Measurements from ENCODE around the gene BPIFB1.

Gene BPIFB1

GRCh38 chr20:33308668-33309067 lies 25.7 kb downstream of the BPIFB1 start:
- ATAC-seq (replicated peaks; ENCODE audit: extremely low read depth, poor library complexity, severe bottlenecking) (no peak), DNase-seq (ENCODE audit: low spot score in 2 of 2) (no peak)
- Mint-ChIP-seq H3K36me3 (ENCODE audit: insufficient read depth) (no peaks in the 10 kb centered on the region), H3K27ac (ENCODE audit: low read depth) (no peak overlapping the region), H3K27me3 (no peaks in the 10 kb centered on the region), H3K4me1 (no peaks in the 10 kb centered on the region), H3K4me3 (no peak overlapping the region), H3K9me3 (no peaks in the 10 kb centered on the region)

GRCh38 chr20:33309631-33310030 lies 26.6 kb downstream of the BPIFB1 start:
- Mint-ChIP-seq H3K27me3 (no peaks in the 10 kb centered on the region), H3K4me3 (no peak overlapping the region), H3K27ac (ENCODE audit: low read depth) (no peak overlapping the region), H3K4me1 (no peaks in the 10 kb centered on the region), H3K36me3 (ENCODE audit: insufficient read depth) (no peaks in the 10 kb centered on the region), H3K9me3 (no peaks in the 10 kb centered on the region)
- DNase-seq (ENCODE audit: low spot score in 2 of 2), result no peak
- no peak for ATAC-seq (replicated peaks; ENCODE audit: extremely low read depth, poor library complexity, severe bottlenecking)

DNA sequence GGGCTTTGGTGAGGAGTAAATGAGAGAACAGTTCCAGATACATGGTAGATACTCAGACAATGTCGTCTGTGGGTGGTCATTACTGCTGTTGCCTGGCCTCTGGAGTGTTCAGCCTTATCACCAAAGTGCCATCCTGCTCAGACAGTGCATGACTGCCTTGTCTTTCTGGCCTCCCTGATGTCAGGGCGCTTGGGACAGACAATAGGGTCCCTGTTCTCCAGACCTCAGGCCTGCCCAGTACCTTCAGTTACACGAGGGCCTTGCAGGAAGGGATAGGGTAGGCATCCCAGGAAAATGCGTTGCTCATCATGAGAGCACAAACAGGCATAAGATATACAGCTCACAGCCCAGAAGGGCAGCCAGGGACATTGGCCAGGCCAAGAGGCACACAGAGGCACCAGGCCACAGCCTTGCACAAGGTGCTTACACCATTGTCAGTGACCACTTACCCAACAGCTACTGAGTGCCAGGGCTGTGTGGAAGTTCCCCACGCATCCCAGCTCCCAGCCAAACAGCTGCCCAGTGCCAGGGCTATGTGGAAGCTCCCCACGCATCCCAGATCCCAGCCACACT lies 27.4 kb downstream of the BPIFB1 start:
- DNase-seq (ENCODE audit: low spot score in 2 of 2), result no peak
- ATAC-seq (replicated peaks; ENCODE audit: extremely low read depth, poor library complexity, severe bottlenecking), result no peak
- Mint-ChIP-seq H3K9me3 (no peaks in the 10 kb centered on the region), H3K36me3 (ENCODE audit: insufficient read depth) (no peaks in the 10 kb centered on the region), H3K27me3 (no peaks in the 10 kb centered on the region), H3K4me3 (no peak overlapping the region), H3K4me1 (no peaks in the 10 kb centered on the region), H3K27ac (ENCODE audit: low read depth) (no peak overlapping the region)

DNA sequence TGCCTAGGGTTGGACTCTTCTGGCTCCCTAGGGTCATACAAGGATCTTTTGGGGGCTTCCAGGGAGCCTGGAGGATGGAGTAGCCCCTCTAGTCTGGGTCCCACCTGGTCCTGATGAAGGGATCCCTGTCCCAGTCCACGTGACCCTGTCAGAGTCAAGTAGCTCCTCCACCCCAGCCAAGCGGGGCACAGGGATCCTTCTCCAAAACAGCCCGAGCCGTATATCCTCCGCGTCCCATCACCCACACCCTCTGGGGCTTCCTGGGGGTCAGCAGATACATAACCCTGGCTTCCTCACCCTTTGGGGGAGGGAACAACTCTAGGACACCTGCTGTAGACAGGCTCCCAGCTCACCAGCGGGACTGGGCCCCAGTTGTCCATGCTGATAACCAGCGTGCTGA lies 28.0 kb downstream of the BPIFB1 start:
- H3K27ac Mint-ChIP-seq (ENCODE audit: low read depth), result no peak overlapping the region
- H3K4me3 Mint-ChIP-seq, result no peak overlapping the region
- no peaks in the 10 kb centered on the region for H3K36me3 Mint-ChIP-seq (ENCODE audit: insufficient read depth)
- no peaks in the 10 kb centered on the region for H3K9me3 Mint-ChIP-seq
- no peaks in the 10 kb centered on the region for H3K4me1 Mint-ChIP-seq
- ATAC-seq (replicated peaks; ENCODE audit: extremely low read depth, poor library complexity, severe bottlenecking) (no peak), DNase-seq (ENCODE audit: low spot score in 2 of 2) (no peak)
- H3K27me3 Mint-ChIP-seq, result no peaks in the 10 kb centered on the region

DNA sequence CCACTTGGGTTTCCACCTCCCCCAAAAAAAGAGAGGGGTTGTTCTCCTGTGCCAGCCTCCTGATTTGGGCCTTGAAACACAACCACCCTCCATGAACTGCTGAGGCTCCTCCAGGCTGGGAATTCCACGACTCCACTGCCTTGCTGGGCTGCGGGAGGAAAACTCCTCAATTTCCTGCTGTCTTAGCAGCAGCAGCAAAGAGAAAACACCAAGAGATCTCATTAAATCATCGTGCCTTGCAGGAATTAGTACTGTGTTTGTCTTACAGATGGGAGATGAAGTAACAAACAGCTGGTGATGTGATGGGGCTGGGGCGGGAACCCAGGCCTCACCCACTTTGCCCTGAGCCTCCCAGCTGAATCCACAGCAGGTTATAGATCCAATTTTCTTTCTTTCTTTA lies 29.0 kb downstream of the BPIFB1 start:
- H3K27me3 Mint-ChIP-seq, result peaks cover 10% of the 10 kb centered on the region
- no peak for DNase-seq (ENCODE audit: low spot score in 2 of 2)
- no peak overlapping the region for H3K27ac Mint-ChIP-seq (ENCODE audit: low read depth)
- no peak for ATAC-seq (replicated peaks; ENCODE audit: extremely low read depth, poor library complexity, severe bottlenecking)
- no peaks in the 10 kb centered on the region for H3K36me3 Mint-ChIP-seq (ENCODE audit: insufficient read depth)
- no peaks in the 10 kb centered on the region for H3K9me3 Mint-ChIP-seq
- H3K4me1 Mint-ChIP-seq, result no peaks in the 10 kb centered on the region
- no peak overlapping the region for H3K4me3 Mint-ChIP-seq

DNA sequence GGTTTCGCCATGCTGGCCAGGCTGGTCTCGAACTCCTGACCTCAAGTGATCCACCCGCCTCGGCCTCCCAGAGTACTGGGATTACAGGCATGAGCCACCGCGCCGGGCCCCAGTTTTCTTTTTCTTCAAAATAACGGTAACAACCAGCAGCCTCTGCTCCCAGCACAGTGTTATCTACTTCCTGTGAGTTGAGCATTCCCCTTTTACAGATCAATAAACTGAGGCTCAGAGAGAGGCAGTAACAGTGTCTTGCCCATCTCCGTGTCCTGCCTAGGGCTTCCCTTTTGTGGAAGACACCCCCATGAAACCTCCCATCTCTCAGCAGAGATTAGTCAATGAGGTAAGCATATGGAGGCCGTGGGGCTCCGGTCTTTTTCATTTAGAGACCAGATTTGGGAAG lies 29.6 kb downstream of the BPIFB1 start:
- H3K27me3 Mint-ChIP-seq, result peaks cover 16% of the 10 kb centered on the region
- ATAC-seq (replicated peaks; ENCODE audit: extremely low read depth, poor library complexity, severe bottlenecking), result no peak
- no peaks in the 10 kb centered on the region for H3K4me1 Mint-ChIP-seq

DNA sequence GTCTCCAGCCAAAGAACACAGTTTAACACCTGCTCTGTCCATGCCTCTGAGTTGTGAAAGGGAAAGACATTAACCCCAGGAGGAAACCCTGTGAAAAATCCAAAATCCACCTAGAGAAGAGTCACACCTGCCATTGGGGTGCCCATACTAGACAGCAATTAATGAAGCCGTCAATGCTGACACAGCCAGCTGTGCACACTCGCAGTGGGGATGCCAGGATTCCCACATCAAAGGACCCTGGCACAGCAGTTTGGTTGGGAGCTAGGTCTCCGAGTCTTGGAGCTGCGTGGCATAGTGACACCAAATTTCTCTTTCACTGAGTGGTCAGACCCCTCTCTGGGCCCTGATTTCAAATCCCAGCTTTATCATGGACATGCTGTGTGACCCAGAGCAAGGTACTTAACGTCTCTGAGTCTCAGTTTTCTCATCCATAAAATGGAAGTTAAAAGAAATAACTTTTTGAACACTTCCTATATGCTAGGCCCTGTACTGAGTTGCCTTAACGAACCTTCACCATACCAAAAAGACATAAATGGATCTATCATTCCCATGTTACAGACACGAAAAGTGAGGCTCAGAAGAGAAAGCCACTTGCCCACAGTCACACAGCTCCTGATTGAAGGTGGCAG lies 30.8 kb downstream of the BPIFB1 start:
- DNase-seq (ENCODE audit: low spot score in 2 of 2) (no peak), ATAC-seq (replicated peaks; ENCODE audit: extremely low read depth, poor library complexity, severe bottlenecking) (no peak)
- H3K36me3 Mint-ChIP-seq (ENCODE audit: insufficient read depth), result no peaks in the 10 kb centered on the region
- no peak overlapping the region for H3K27ac Mint-ChIP-seq (ENCODE audit: low read depth)
- H3K27me3 Mint-ChIP-seq, result peaks cover 21% of the 10 kb centered on the region
- no peak overlapping the region for H3K4me3 Mint-ChIP-seq
- no peaks in the 10 kb centered on the region for H3K9me3 Mint-ChIP-seq
- H3K4me1 Mint-ChIP-seq, result no peaks in the 10 kb centered on the region

More for the DNA sequence above, 29.6 kb downstream of the BPIFB1 start:
- H3K36me3 Mint-ChIP-seq (ENCODE audit: insufficient read depth), result no peaks in the 10 kb centered on the region
- no peak overlapping the region for H3K27ac Mint-ChIP-seq (ENCODE audit: low read depth)
- DNase-seq (ENCODE audit: low spot score in 2 of 2), result no peak
- no peak overlapping the region for H3K4me3 Mint-ChIP-seq
- H3K9me3 Mint-ChIP-seq, result no peaks in the 10 kb centered on the region

DNA sequence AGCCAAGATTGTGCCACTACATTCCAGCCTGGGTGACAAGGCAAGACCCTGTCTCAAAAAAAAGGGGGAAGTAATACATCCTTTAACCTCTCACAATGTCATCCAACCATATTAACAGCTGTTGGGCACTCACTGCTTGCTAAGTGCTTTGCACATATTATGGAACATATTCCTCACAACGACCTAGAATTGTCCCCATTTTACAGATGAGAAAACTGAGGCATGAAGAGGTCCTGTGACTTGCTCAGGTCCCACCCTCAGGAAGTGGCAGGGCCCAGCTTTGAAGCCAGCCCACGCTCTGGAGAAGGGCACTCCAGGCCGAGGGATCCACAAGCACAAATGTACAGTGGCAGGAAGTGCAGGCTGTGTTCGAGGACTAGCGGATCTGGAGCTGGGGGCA lies 33.3 kb downstream of the BPIFB1 start:
- Mint-ChIP-seq H3K27me3 (peaks cover 32% of the 10 kb centered on the region), H3K4me1 (no peaks in the 10 kb centered on the region), H3K9me3 (no peaks in the 10 kb centered on the region), H3K36me3 (ENCODE audit: insufficient read depth) (no peaks in the 10 kb centered on the region), H3K4me3 (no peak overlapping the region), H3K27ac (ENCODE audit: low read depth) (no peak overlapping the region)
- DNase-seq (ENCODE audit: low spot score in 2 of 2) (no peak), ATAC-seq (replicated peaks; ENCODE audit: extremely low read depth, poor library complexity, severe bottlenecking) (no peak)

- ATAC-seq (replicated peaks; ENCODE audit: extremely low read depth, poor library complexity, severe bottlenecking) (no peak), DNase-seq (ENCODE audit: low spot score in 2 of 2) (no peak)
- no peak overlapping the region for H3K4me3 Mint-ChIP-seq
- H3K36me3 Mint-ChIP-seq (ENCODE audit: insufficient read depth), result no peaks in the 10 kb centered on the region
- no peaks in the 10 kb centered on the region for H3K9me3 Mint-ChIP-seq
- H3K4me1 Mint-ChIP-seq, result no peaks in the 10 kb centered on the region
- H3K27me3 Mint-ChIP-seq, result peaks cover 34% of the 10 kb centered on the region
- H3K27ac Mint-ChIP-seq (ENCODE audit: low read depth), result no peak overlapping the region
These were observed 33.9 kb downstream of the BPIFB1 start for GRCh38 chr20:33316958-33317357.

DNA sequence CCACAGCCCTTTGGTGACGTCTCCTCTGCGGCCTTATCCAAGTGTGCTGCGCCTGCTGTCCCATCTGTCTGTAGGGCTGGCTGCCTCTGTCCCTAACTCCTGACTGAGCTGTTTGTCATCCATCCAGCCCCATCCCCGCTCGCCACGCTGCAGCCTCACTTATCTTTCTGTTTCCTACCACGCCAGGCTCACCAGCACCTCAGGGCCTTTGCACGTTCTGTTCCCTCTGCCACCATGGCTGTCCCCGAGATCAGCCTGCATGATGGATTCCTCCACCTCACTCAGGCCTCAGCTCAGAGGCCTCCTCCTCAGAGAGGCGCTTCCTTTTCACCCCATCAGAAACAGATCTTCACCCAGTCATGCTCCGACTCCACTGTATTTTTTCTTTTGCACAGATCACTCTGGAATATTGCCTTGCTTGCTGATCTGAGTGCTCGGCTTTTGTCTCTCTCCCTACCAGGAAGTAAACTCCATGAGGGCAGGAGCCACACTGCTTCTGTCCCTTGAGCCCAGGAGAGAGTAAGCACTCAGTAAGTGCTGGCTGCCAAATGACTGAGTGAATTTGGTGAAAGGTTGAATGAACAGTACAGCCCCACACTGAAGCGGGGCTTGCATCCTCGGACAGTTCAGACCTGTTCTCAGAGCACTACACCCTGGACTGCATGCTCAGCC lies 34.5 kb downstream of the BPIFB1 start:
- no peaks in the 10 kb centered on the region for H3K9me3 Mint-ChIP-seq
- no peak overlapping the region for H3K4me3 Mint-ChIP-seq
- ATAC-seq (replicated peaks; ENCODE audit: extremely low read depth, poor library complexity, severe bottlenecking), result no peak
- no peak overlapping the region for H3K27ac Mint-ChIP-seq (ENCODE audit: low read depth)
- peaks cover 40% of the 10 kb centered on the region for H3K27me3 Mint-ChIP-seq
- H3K36me3 Mint-ChIP-seq (ENCODE audit: insufficient read depth), result no peaks in the 10 kb centered on the region
- H3K4me1 Mint-ChIP-seq, result no peaks in the 10 kb centered on the region
- no peak for DNase-seq (ENCODE audit: low spot score in 2 of 2)

DNA sequence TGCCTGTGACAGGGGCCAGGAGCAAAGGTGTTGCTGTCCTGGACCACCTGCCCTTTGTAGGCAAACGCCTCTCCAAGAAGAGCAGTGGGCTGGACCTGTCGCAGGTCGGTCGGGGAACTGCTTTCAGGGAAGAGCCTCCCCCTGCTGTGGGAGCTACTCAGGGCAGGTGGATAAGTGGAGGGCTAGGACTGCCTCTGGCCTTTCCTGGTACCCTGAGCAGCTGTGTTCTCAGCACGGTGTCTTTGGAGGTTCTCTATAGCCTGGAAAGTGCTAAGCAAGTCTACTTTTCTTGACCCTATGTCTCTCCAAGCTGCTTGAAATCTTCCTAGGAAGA lies 35.0 kb downstream of the BPIFB1 start:
- DNase-seq (ENCODE audit: low spot score in 2 of 2) (no peak), ATAC-seq (replicated peaks; ENCODE audit: extremely low read depth, poor library complexity, severe bottlenecking) (no peak)
- Mint-ChIP-seq H3K27me3 (peaks cover 44% of the 10 kb centered on the region), H3K4me3 (no peak overlapping the region), H3K36me3 (ENCODE audit: insufficient read depth) (no peaks in the 10 kb centered on the region), H3K4me1 (no peaks in the 10 kb centered on the region), H3K9me3 (no peaks in the 10 kb centered on the region), H3K27ac (ENCODE audit: low read depth) (no peak overlapping the region)

- no peak overlapping the region for H3K27ac Mint-ChIP-seq (ENCODE audit: low read depth)
- H3K36me3 Mint-ChIP-seq (ENCODE audit: insufficient read depth), result no peaks in the 10 kb centered on the region
- DNase-seq (ENCODE audit: low spot score in 2 of 2) (no peak), ATAC-seq (replicated peaks; ENCODE audit: extremely low read depth, poor library complexity, severe bottlenecking) (no peak)
- no peaks in the 10 kb centered on the region for H3K9me3 Mint-ChIP-seq
- peaks cover 59% of the 10 kb centered on the region for H3K27me3 Mint-ChIP-seq
- no peak overlapping the region for H3K4me3 Mint-ChIP-seq
- H3K4me1 Mint-ChIP-seq, result no peaks in the 10 kb centered on the region
These were observed 37.0 kb downstream of the BPIFB1 start for GRCh38 chr20:33320006-33320405.

- Mint-ChIP-seq H3K4me1 (no peaks in the 10 kb centered on the region), H3K27ac (ENCODE audit: low read depth) (no peak overlapping the region), H3K9me3 (no peaks in the 10 kb centered on the region), H3K27me3 (peaks cover 56% of the 10 kb centered on the region), H3K36me3 (ENCODE audit: insufficient read depth) (no peaks in the 10 kb centered on the region), H3K4me3 (no peak overlapping the region)
- DNase-seq (ENCODE audit: low spot score in 2 of 2) (no peak), ATAC-seq (replicated peaks; ENCODE audit: extremely low read depth, poor library complexity, severe bottlenecking) (no peak)
These were observed 39.4 kb downstream of the BPIFB1 start for GRCh38 chr20:33322456-33322855.

All from central memory CD8-positive, alpha-beta T cell (primary cell).